ENCODE results near the gene GNG14.

Gene GNG14

GRCh38 chr19:12689012-12689411, 1.2 kb downstream of the GNG14 start:
- Histone ChIP-seq H2AFZ (ENCODE audit: low read depth) (no peak overlapping the region), H3K79me2 (ENCODE audit: insufficient read depth, low read depth) (no peaks in the 10 kb centered on the region), H3K4me3 (IDR thresholded peaks at IDR 0.05; ENCODE audit: insufficient read depth, low read depth, low read length) (no peak overlapping the region), H3K4me2 (no peak overlapping the region), H3K27me3 (ENCODE audit: insufficient read depth, low read depth) (no peaks in the 10 kb centered on the region), H4K20me1 (ENCODE audit: insufficient read depth) (no peaks in the 10 kb centered on the region), H3K36me3 (ENCODE audit: insufficient read depth) (no peaks in the 10 kb centered on the region), H3K27ac (no peak overlapping the region), H3K9ac (no peak overlapping the region), H3K4me1 (ENCODE audit: low read depth, poor library complexity, severe bottlenecking) (no peaks in the 10 kb centered on the region)
- no peak for TF ChIP-seq CTCF (conservative IDR thresholded peaks at IDR 0.05; ENCODE audit: low read depth, low read length)

GRCh38 chr19:12689581-12690216, 1.9 kb downstream of the GNG14 start:
- Histone ChIP-seq H3K27ac (no peak overlapping the region), H4K20me1 (ENCODE audit: insufficient read depth) (no peaks in the 10 kb centered on the region), H3K4me3 (IDR thresholded peaks at IDR 0.05; ENCODE audit: insufficient read depth, low read depth, low read length) (no peak overlapping the region), H3K36me3 (ENCODE audit: insufficient read depth) (no peaks in the 10 kb centered on the region), H3K4me1 (ENCODE audit: low read depth, poor library complexity, severe bottlenecking) (peaks cover under 1% of the 10 kb centered on the region), H3K27me3 (ENCODE audit: insufficient read depth, low read depth) (no peaks in the 10 kb centered on the region), H3K4me2 (no peak overlapping the region), H2AFZ (ENCODE audit: low read depth) (no peak overlapping the region), H3K79me2 (ENCODE audit: insufficient read depth, low read depth) (no peaks in the 10 kb centered on the region), H3K9ac (no peak overlapping the region)
- TF ChIP-seq CTCF (conservative IDR thresholded peaks at IDR 0.05; ENCODE audit: low read depth, low read length): no peak

- no peak for TF ChIP-seq CTCF (conservative IDR thresholded peaks at IDR 0.05; ENCODE audit: low read depth, low read length)
- Histone ChIP-seq H2AFZ (ENCODE audit: low read depth) (no peak overlapping the region), H4K20me1 (ENCODE audit: insufficient read depth) (no peaks in the 10 kb centered on the region), H3K27me3 (ENCODE audit: insufficient read depth, low read depth) (no peaks in the 10 kb centered on the region), H3K79me2 (ENCODE audit: insufficient read depth, low read depth) (no peaks in the 10 kb centered on the region), H3K4me3 (IDR thresholded peaks at IDR 0.05; ENCODE audit: insufficient read depth, low read depth, low read length) (no peak overlapping the region), H3K36me3 (ENCODE audit: insufficient read depth) (no peaks in the 10 kb centered on the region), H3K4me2 (no peak overlapping the region), H3K4me1 (ENCODE audit: low read depth, poor library complexity, severe bottlenecking) (peaks cover 22% of the 10 kb centered on the region), H3K27ac (no peak overlapping the region), H3K9ac (no peak overlapping the region)
Measured at GRCh38 chr19:12692960-12693359, 5.2 kb downstream of the GNG14 start.

- no peak overlapping the region for H3K4me2 ChIP-seq
- H3K27me3 ChIP-seq (ENCODE audit: insufficient read depth, low read depth): no peaks in the 10 kb centered on the region
- H4K20me1 ChIP-seq (ENCODE audit: insufficient read depth): no peaks in the 10 kb centered on the region
- no peaks in the 10 kb centered on the region for H3K79me2 ChIP-seq (ENCODE audit: insufficient read depth, low read depth)
- no peak for TF ChIP-seq CTCF (conservative IDR thresholded peaks at IDR 0.05; ENCODE audit: low read depth, low read length)
- H3K9ac ChIP-seq: no peak overlapping the region
- H3K4me1 ChIP-seq (ENCODE audit: low read depth, poor library complexity, severe bottlenecking): peaks cover 33% of the 10 kb centered on the region
- H3K4me3 ChIP-seq (IDR thresholded peaks at IDR 0.05; ENCODE audit: insufficient read depth, low read depth, low read length): no peak overlapping the region
- H2AFZ ChIP-seq (ENCODE audit: low read depth): no peak overlapping the region
- H3K27ac ChIP-seq: no peak overlapping the region
- no peaks in the 10 kb centered on the region for H3K36me3 ChIP-seq (ENCODE audit: insufficient read depth)
Measured at GRCh38 chr19:12694641-12695040, 6.8 kb downstream of the GNG14 start.
